Calu3 (cell line): ENCODE data around the gene CCDC190. TPM values are rescaled to one million over a fixed set of nuclear protein-coding genes. Genes with fewer than 3 reads are reported as not detected.
A peak's percentile ranks its signal among the peaks of the same experiment; 100 is the strongest.

Experiments used
- BruUV-seq: library from RNA; stranded (reverse); fragments of 400-500 nt; replicated peaks from 2 replicates; lab custom pipeline; 2021; lab: Mats Ljungman, UMichigan
- CTCF ChIA-PET: fragments of 300-600 bp; sonication (Branson Sonifier 250); formaldehyde crosslinking; loops from one replicate; lab custom pipeline; 2022; ENCODE audit warnings: antibody characterized with exemption; lab: Charles Lee
- DNase-seq: peaks from one replicate; pipeline ENCODE4 v3.0.0; 2022
- H3K27ac Mint-ChIP-seq: one replicate; pipeline ENCODE4 v1.8.0; 2022; ENCODE audit warnings: mixed read lengths; ENCODE audit not compliant: unreplicated experiment
- H3K27me3 Mint-ChIP-seq: one replicate; pipeline ENCODE4 v1.8.0; 2022; ENCODE audit warnings: mixed read lengths; ENCODE audit not compliant: unreplicated experiment
- H3K36me3 Mint-ChIP-seq: one replicate; pipeline ENCODE4 v1.8.0; 2022; ENCODE audit warnings: mild to moderate bottlenecking, moderate library complexity, mixed read lengths; ENCODE audit not compliant: insufficient read depth, unreplicated experiment
- H3K4me1 Mint-ChIP-seq: one replicate; pipeline ENCODE4 v1.8.0; 2022; ENCODE audit warnings: mild to moderate bottlenecking, low read depth, mixed read lengths; ENCODE audit not compliant: unreplicated experiment
- H3K4me3 Mint-ChIP-seq: one replicate; pipeline ENCODE4 v1.8.0; 2022; ENCODE audit warnings: mild to moderate bottlenecking, low read depth, moderate library complexity, mixed read lengths; ENCODE audit not compliant: unreplicated experiment
- H3K9me3 Mint-ChIP-seq: one replicate; pipeline ENCODE4 v1.8.0; 2022; ENCODE audit warnings: low read depth, mixed read lengths; ENCODE audit not compliant: unreplicated experiment
- CTCF ChIP-seq: fragments of 200-600 bp; IDR thresholded peaks from one replicate; pipeline ENCODE4 v1.8.0; 2022; ENCODE audit warnings: antibody characterized with exemption; ENCODE audit not compliant: unreplicated experiment
- intact Hi-C: fragments of 100-400 bp; cut with micrococcal nuclease; formaldehyde crosslinking; loops from one replicate; pipeline ENCODE4 v1.10.0; 2022; ENCODE audit not compliant: unreplicated experiment
- total RNA-seq: library from RNA; stranded (reverse); gene quantifications from 2 replicates; pipeline ENCODE4 v1.2.3, GENCODE V29; 2022

Gene CCDC190
- total RNA-seq, 1 experiment from 2014 or later, result not detected

GRCh38 chr1:162906485-162906884 lies 45.5 kb upstream of the CCDC190 start:
- H3K27ac Mint-ChIP-seq, result peak overlapping the region; percentile 76
- CTCF ChIA-PET, result no interaction called here
- peaks cover 5% of the 10 kb centered on the region for H3K36me3 Mint-ChIP-seq
- peaks cover 49% of the 10 kb centered on the region for H3K4me1 Mint-ChIP-seq
- BruUV-seq, result no TSS peak
- H3K27me3 Mint-ChIP-seq, result no peaks in the 10 kb centered on the region
- TF ChIP-seq CTCF, result no peak
- intact Hi-C loops, result loop anchor here (5.0 to 10.0 kb wide), 2 partner anchors 48 to 126 kb away; no protein-coding TSS in a partner anchor
- H3K9me3 Mint-ChIP-seq, result no peaks in the 10 kb centered on the region
- no peak for DNase-seq
- H3K4me3 Mint-ChIP-seq, result no peak overlapping the region

GRCh38 chr1:162905174-162906158 lies 44.5 kb upstream of the CCDC190 start:
- Mint-ChIP-seq H3K4me3 (no peak overlapping the region), H3K27me3 (no peaks in the 10 kb centered on the region), H3K36me3 (peaks cover 5% of the 10 kb centered on the region), H3K9me3 (no peaks in the 10 kb centered on the region), H3K4me1 (peaks cover 44% of the 10 kb centered on the region), H3K27ac (peak overlapping the region; percentile 76)
- BruUV-seq, result no TSS peak
- no peak for DNase-seq
- TF ChIP-seq CTCF, result no peak
- CTCF ChIA-PET, result interaction anchor here (0.7 to 1.4 kb wide), 4 partner anchors 18 to 164 kb away, joined by 3 to 5 read pairs (median 4); partner anchors contain the start of gene RGS4
- intact Hi-C loops, result loop anchor here (5.0 to 10.0 kb wide), 2 partner anchors 49 to 127 kb away; no protein-coding TSS in a partner anchor

- H3K27ac Mint-ChIP-seq, result peak overlapping the region; percentile 14
- no peaks in the 10 kb centered on the region for H3K27me3 Mint-ChIP-seq
- H3K36me3 Mint-ChIP-seq, result peaks cover 5% of the 10 kb centered on the region
- no peak for TF ChIP-seq CTCF
- no peak overlapping the region for H3K4me3 Mint-ChIP-seq
- intact Hi-C loops, result loop anchor here (10.0 kb wide), 1 partner anchor 50 kb away; no protein-coding TSS in a partner anchor
- CTCF ChIA-PET, result interaction anchor here (1.4 kb wide), 1 partner anchor 19 kb away, joined by 4 read pairs; no protein-coding TSS in a partner anchor
- H3K9me3 Mint-ChIP-seq, result no peaks in the 10 kb centered on the region
- BruUV-seq, result no TSS peak
- no peak for DNase-seq
- H3K4me1 Mint-ChIP-seq, result peaks cover 35% of the 10 kb centered on the region
Measured at GRCh38 chr1:162904579-162904978, 43.6 kb upstream of the CCDC190 start.

- Mint-ChIP-seq H3K9me3 (no peaks in the 10 kb centered on the region), H3K27me3 (no peaks in the 10 kb centered on the region), H3K27ac (no peak overlapping the region), H3K36me3 (peaks cover 5% of the 10 kb centered on the region), H3K4me1 (peaks cover 30% of the 10 kb centered on the region), H3K4me3 (no peak overlapping the region)
- no TSS peak for BruUV-seq
- intact Hi-C loops, result loop anchor here (10.0 kb wide), 1 partner anchor 51 kb away; no protein-coding TSS in a partner anchor
- DNase-seq, result no peak
- TF ChIP-seq CTCF, result no peak
- CTCF ChIA-PET, result no interaction called here
Measured at GRCh38 chr1:162904023-162904422, 43.0 kb upstream of the CCDC190 start.
